Heart left ventricle (tissue), 16 donors: ENCODE measurements around the gene LSS. TPM values are rescaled to one million over a fixed set of nuclear protein-coding genes. Genes with fewer than 3 reads are reported as not detected.
"Not testable (repeated sequence)": the region's sequence is repeated elsewhere in the genome, so short reads cannot be mapped to it uniquely, and the experiment has no call there.

Source experiments
- ATAC-seq, 4 donors: fragments of 200-7000 bp; cut with Tn5 transposase; one replicate each; pipeline ENCODE4 v1.9.1; 2020 to 2022; ENCODE audit warnings: moderate library complexity in 4 of 4, mild to moderate bottlenecking in 3 of 4, moderate number of reproducible peaks in 1 of 4
- DNase-seq, 5 donors: peaks; one replicate each; pipeline ENCODE4 v3.0.0-alpha.2; 2020
- H3K27ac ChIP-seq, 12 donors: fragments of 200-600 bp; sonication (generic) in 4 of 12; one replicate each; pipeline versions ENCODE4 v1.5.0 to v1.8.0; 2016 to 2022; ENCODE audit warnings: mild to moderate bottlenecking in 2 of 12
- H3K27me3 ChIP-seq, 9 donors: fragments of 200-600 bp; sonication (generic) in 2 of 9; one replicate each; pipeline versions ENCODE4 v1.5.1 to v1.8.0; 2016 to 2022; ENCODE audit warnings: mild to moderate bottlenecking in 3 of 9
- H3K36me3 ChIP-seq, 9 donors: fragments of 200-600 bp; sonication (generic) in 2 of 9; one replicate each; pipeline versions ENCODE4 v1.5.0 to v1.8.0; 2018 to 2022; ENCODE audit warnings: mild to moderate bottlenecking in 2 of 9
- H3K4me1 ChIP-seq, 12 donors: fragments of 200-600 bp; sonication (generic) in 4 of 12; one replicate each; pipeline versions ENCODE4 v1.5.0 to v1.8.0; 2016 to 2022; ENCODE audit warnings: mild to moderate bottlenecking in 3 of 12
- H3K4me3 ChIP-seq, 12 donors: fragments of 200-600 bp; sonication (generic) in 4 of 12; one replicate each; pipeline versions ENCODE4 v1.5.0 to v1.8.0; 2017 to 2022; ENCODE audit warnings: mild to moderate bottlenecking in 9 of 12, moderate library complexity in 4 of 12
- H3K9me3 ChIP-seq, 12 donors: fragments of 200-600 bp; sonication (generic) in 4 of 12; one replicate each; pipeline versions ENCODE4 v1.5.0 to v1.8.0; 2016 to 2022; ENCODE audit warnings: mild to moderate bottlenecking in 1 of 12
- POLR2A ChIP-seq, 2 donors: fragments of 450-650 bp; IDR thresholded peaks; one replicate each; pipeline ENCODE4 v1.6.1; 2017; ENCODE audit warnings: antibody characterized with exemption in 2 of 2, mild to moderate bottlenecking in 2 of 2, moderate library complexity in 2 of 2
- WGBS, 4 donors: extraction: QIAGEN DNeasy Blood & Tissue Kit in 2 of 4; methylation state at CpG; one replicate each; pipeline versions ENCODE4 v1.1.5 to v1.1.7; 2013 to 2018; 5-methylcytosine and 5-hydroxymethylcytosine counted together
- intact Hi-C, 10 donors: fragments of 100-400 bp; cut with DNase I; formaldehyde crosslinking; loops; one replicate each; pipeline versions ENCODE4 v1.11.1 to v1.14.2; 2022
- polyA plus RNA-seq, 2 donors: library from polyadenylated mRNA; stranded (reverse); fragments of 200-250 nt; gene quantifications; one replicate each; pipeline ENCODE4 v1.2.3, GENCODE V29; 2013
- total RNA-seq, 9 donors: library from RNA; depleted of rRNA in 2 of 9; stranded (reverse); fragments of >200 nt in 2 of 9; fragmentation: NEBNext Ultra II Directional in 3 of 9; extraction: Animal tissue kit (Norgen Biotek cat#: 25700) in 3 of 9; gene quantifications; one replicate each; pipeline versions ENCODE4 v1.1.0 to v1.2.4, GENCODE V29; 2016 to 2023
- TF ChIP-seq, protein P1 (sequence below), 12 donors: fragments of 200-600 bp; sonication (generic) in 4 of 12; IDR thresholded peaks; one replicate each; pipeline versions ENCODE4 v1.5.0 to v1.8.0; 2018 to 2022; ENCODE audit warnings: antibody characterized with exemption in 12 of 12, mild to moderate bottlenecking in 5 of 12
- donor health status: ischemic (EF 13 %, LVEDD 7.1; RV severe dilation, severe dysfunction).
- donor health status: healthy with polysubstance abuse.
- donor health status: DM: no; HTN: yes; CAD: no.
- donor health status: DM: no; HTN: no; CAD: no.
- donor health status: ischemic (EF 25% LVEDD 6.9; RV normal size, moderate dysfunction).
- donor health status: ischemic (EF 25% LVEDD 5.7; RV mildly dilated, moderate dysfunction).
- donor health status: healthy.
- donor health status: DM: yes; HTN: yes; CAD: no.
- donor health status: ischemic (EF 35%, LVEDD 5.7; RV mildly dilated, moderate dysfunction).
- donor health status: nonischemic (EF 11% LVEDD 7.7; RV severe dilation, severe dysfunction).
- donor health status: DM: yes; HTN: yes; CAD: no.
- donor health status: PGD.
- donor health status: ischemic (EF 29% LVEDD 5.4; RV normal size, mild dysfunction).
- donor health status: nonischemic (EF 23%, LVEDD 6.1; RV moderate dilation, normal function).

The LSS gene
- total and polyA plus RNA-seq, 11 donors: 25.1 to 65.5 (median 40.7) TPM

DNA sequence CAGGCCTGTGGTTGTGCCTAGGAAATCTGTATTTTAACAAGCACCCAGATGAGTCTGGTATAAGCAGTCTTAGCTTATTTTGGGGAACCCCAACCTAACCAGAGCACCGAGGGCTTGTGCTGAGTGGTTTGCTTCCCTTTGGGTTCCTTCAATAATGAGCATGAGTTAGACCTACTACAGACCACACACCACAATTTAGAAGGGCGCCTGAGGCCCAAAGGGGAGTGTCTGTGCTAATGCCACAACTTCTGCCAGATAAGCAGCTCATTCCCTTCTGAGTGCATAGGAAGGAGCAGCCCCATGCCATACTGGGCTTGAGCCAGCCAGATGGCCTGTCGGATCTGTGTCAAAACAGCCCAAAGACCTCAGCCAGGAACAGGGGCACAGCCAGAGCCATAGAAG is 15.4 kb upstream of the LSS start:
- no peak for TF ChIP-seq POLR2A (IDR thresholded peaks at IDR 0.05)
- TF ChIP-seq, protein P1, sequence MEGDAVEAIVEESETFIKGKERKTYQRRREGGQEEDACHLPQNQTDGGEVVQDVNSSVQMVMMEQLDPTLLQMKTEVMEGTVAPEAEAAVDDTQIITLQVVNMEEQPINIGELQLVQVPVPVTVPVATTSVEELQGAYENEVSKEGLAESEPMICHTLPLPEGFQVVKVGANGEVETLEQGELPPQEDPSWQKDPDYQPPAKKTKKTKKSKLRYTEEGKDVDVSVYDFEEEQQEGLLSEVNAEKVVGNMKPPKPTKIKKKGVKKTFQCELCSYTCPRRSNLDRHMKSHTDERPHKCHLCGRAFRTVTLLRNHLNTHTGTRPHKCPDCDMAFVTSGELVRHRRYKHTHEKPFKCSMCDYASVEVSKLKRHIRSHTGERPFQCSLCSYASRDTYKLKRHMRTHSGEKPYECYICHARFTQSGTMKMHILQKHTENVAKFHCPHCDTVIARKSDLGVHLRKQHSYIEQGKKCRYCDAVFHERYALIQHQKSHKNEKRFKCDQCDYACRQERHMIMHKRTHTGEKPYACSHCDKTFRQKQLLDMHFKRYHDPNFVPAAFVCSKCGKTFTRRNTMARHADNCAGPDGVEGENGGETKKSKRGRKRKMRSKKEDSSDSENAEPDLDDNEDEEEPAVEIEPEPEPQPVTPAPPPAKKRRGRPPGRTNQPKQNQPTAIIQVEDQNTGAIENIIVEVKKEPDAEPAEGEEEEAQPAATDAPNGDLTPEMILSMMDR (IDR thresholded peaks at IDR 0.05): no peak
- no peaks in the 10 kb centered on the region for H3K27me3 ChIP-seq
- no peaks in the 10 kb centered on the region for H3K9me3 ChIP-seq
- DNase-seq (peak in 1 of 5 donors; percentile 7), ATAC-seq (no peak)
- H3K27ac ChIP-seq: no peak overlapping the region
- intact Hi-C loops: loop anchor here in 1 of 10 donors (10.0 kb wide), 1 partner anchor 89 kb away; the partner anchor contains the start of gene FTCD
- H3K4me3 ChIP-seq: no peak overlapping the region
- WGBS, 4 donors: 95 to 100% (median 96%) methylated on average over 3 of the region's 3 CpGs
- H3K36me3 ChIP-seq: peaks cover 0 to 100% (median 96%) of the 10 kb centered on the region in 9 donors
- H3K4me1 ChIP-seq: no peaks in the 10 kb centered on the region

DNA sequence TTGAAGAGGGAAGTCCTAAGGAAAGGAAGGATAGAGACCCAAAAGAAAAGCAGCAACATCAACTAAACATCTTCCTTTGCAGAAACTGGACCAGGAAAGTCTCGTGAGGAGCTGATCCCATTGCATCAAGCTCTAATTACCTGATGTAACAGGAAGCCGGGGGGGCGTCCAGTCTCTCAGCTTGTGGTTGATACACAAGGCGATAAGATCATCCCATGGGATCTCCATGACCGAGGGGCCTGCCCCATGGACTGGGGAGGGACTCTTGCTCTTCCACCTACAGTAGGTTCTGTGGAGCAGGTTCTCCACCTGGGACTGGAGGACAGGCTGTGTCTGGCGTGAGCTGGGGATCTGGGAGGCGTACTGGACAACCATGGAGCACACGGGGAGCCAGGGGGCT is 14.8 kb upstream of the LSS start:
- TF ChIP-seq POLR2A (IDR thresholded peaks at IDR 0.05): no peak
- TF ChIP-seq, protein P1 (IDR thresholded peaks at IDR 0.05): no peak
- DNase-seq: peak in 1 of 5 donors; percentile 17
- 80 to 89% (median 84%) methylated on average over 8 of the region's 8 CpGs for WGBS, 4 donors

DNA sequence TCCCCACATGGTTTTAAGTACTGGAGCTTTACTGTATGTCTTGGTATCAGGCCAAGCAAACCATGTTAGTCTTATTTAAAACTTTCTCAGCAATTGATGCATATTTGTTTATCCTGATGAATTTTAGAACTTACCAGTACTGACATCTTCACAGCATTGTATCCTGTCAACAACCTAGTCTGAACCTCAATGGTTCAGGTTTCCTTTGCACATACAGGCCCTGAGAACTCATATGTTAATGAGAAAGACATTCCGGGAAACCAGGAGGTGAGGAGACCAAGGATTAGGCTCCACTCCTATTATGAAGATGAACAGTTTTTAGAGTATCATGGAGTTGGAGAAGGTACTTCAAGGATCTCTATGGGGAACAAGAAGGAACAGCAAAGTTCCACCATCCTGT is 13.0 kb upstream of the LSS start:
- ATAC-seq, H3K27ac ChIP-seq, H3K4me3 ChIP-seq, DNase-seq, H3K9me3 ChIP-seq, H3K4me1 ChIP-seq, H3K27me3 ChIP-seq: not testable (repeated sequence)
- intact Hi-C loops: loop anchor here in 1 of 10 donors (10.0 kb wide), 1 partner anchor 87 kb away; the partner anchor contains the start of gene FTCD
- H3K36me3 ChIP-seq: peaks cover 0 to 100% (median 97%) of the 10 kb centered on the region in 9 donors
- 57 to 94% (median 92%) methylated on average over 1 of the region's 1 CpG for WGBS, 4 donors

More for the DNA sequence above, 14.8 kb upstream of the LSS start:
- H3K27me3 ChIP-seq: no peaks in the 10 kb centered on the region
- no peak overlapping the region for H3K27ac ChIP-seq
- intact Hi-C loops: loop anchor here in 1 of 10 donors (10.0 kb wide), 1 partner anchor 89 kb away; the partner anchor contains the start of gene FTCD
- H3K4me3 ChIP-seq: no peak overlapping the region
- no peak for ATAC-seq
- H3K4me1 ChIP-seq: no peaks in the 10 kb centered on the region
- H3K9me3 ChIP-seq: no peaks in the 10 kb centered on the region
- peaks cover 0 to 100% (median 97%) of the 10 kb centered on the region in 9 donors for H3K36me3 ChIP-seq

DNA sequence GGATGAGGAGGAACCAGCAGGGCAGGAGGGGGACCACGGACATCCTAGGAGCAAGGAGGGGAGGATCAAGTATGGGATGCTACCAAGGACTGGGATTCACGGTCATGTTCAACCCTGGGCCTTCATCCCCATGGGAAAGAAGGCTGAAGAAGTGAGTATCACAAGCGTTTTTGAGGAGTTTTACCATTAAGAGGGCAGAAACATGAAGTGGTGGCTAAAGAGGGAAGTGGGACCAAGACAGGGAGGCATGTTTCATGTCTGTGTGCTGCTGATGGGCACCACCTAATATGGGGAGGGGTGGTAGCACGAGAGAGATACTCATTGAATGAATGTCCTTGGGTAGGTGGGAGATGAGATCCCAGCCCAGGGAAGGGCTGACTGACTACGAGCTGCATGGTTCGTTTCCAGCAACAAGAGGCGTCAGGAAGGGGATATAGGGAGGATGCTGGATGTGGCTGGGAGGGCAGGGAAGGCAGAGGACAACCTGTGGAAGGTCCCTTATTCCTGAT is 11.3 kb upstream of the LSS start:
- intact Hi-C loops: loop anchor here in 2 of 10 donors (10.0 kb wide), 2 partner anchors 85 kb away; partner anchors contain the start of genes C21orf58 (in 1 of the 2), FTCD (in 1 of the 2) and PCNT (in 1 of the 2)
- H3K4me3 ChIP-seq: no peak overlapping the region
- H3K27me3 ChIP-seq: no peaks in the 10 kb centered on the region
- 85 to 87% (median 87%) methylated on average over 7 of the region's 7 CpGs for WGBS, 4 donors
- DNase-seq: no peak
- no peak overlapping the region for H3K27ac ChIP-seq
- no peaks in the 10 kb centered on the region for H3K4me1 ChIP-seq
- H3K36me3 ChIP-seq: peaks cover 0 to 100% (median 97%) of the 10 kb centered on the region in 9 donors
- TF ChIP-seq, protein P1 (IDR thresholded peaks at IDR 0.05): no peak
- TF ChIP-seq POLR2A (IDR thresholded peaks at IDR 0.05): no peak
- no peak for ATAC-seq
- H3K9me3 ChIP-seq: no peaks in the 10 kb centered on the region
